Chondrocyte (in vitro differentiated cells): ENCODE results near the gene SIRPA. TPM values are rescaled to one million over a fixed set of nuclear protein-coding genes. Genes with fewer than 3 reads are reported as not detected.

Experiments
- DNase-seq: peaks from one replicate; pipeline ENCODE4 v3.0.0; 2021; ENCODE audit warnings: mixed read lengths, low spot score
- H3K27ac Mint-ChIP-seq: one replicate; pipeline ENCODE4 v1.8.0; 2021; ENCODE audit warnings: mild to moderate bottlenecking, moderate library complexity, mixed read lengths; ENCODE audit not compliant: unreplicated experiment
- H3K27me3 Mint-ChIP-seq: 2 replicates; pipeline ENCODE4 v1.8.0; 2021; ENCODE audit warnings: low read depth, mixed read lengths
- H3K36me3 Mint-ChIP-seq: 2 replicates; pipeline ENCODE4 v1.8.0; 2021; ENCODE audit warnings: low read depth, mixed read lengths
- H3K4me1 Mint-ChIP-seq: 2 replicates; pipeline ENCODE4 v1.8.0; 2021; ENCODE audit warnings: low read depth, mild to moderate bottlenecking, mixed read lengths
- H3K4me3 Mint-ChIP-seq: one replicate; pipeline ENCODE4 v1.8.0; 2021; ENCODE audit warnings: mild to moderate bottlenecking, moderate library complexity, mixed read lengths; ENCODE audit not compliant: unreplicated experiment
- H3K9me3 Mint-ChIP-seq: 2 replicates; pipeline ENCODE4 v1.8.0; 2021; ENCODE audit warnings: low read depth, mixed read lengths
- CTCF ChIP-seq: fragments of 200-600 bp; sonication (generic); IDR thresholded peaks from 2 replicates; pipeline ENCODE4 v1.5.0; 2021; ENCODE audit warnings: antibody characterized with exemption, mild to moderate bottlenecking, moderate library complexity
- total RNA-seq: library from RNA; stranded (reverse); gene quantifications from 3 replicates; pipeline ENCODE4 v1.2.1, GENCODE V29; 2021

The SIRPA gene
- total RNA-seq, 1 donor from 2014 or later, result 25.6 TPM

GRCh38 chr20:1935696-1936366 lies 40.6 kb downstream of the SIRPA start:
- Mint-ChIP-seq H3K36me3 (peaks cover 7% of the 10 kb centered on the region), H3K27me3 (no peaks in the 10 kb centered on the region), H3K4me3 (no peak overlapping the region), H3K27ac (no peak overlapping the region), H3K9me3 (no peaks in the 10 kb centered on the region), H3K4me1 (peaks cover 21% of the 10 kb centered on the region)
- DNase-seq, result no peak
- TF ChIP-seq CTCF, result no peak

GRCh38 chr20:1937316-1937976 lies 42.2 kb downstream of the SIRPA start:
- peaks cover 5% of the 10 kb centered on the region for H3K36me3 Mint-ChIP-seq
- no peaks in the 10 kb centered on the region for H3K9me3 Mint-ChIP-seq
- no peak overlapping the region for H3K27ac Mint-ChIP-seq

GRCh38 chr20:1938464-1939269 lies 43.5 kb downstream of the SIRPA start:
- TF ChIP-seq CTCF, result no peak
- no peak overlapping the region for H3K4me3 Mint-ChIP-seq
- H3K27ac Mint-ChIP-seq, result no peak overlapping the region
- no peaks in the 10 kb centered on the region for H3K9me3 Mint-ChIP-seq
- peaks cover 17% of the 10 kb centered on the region for H3K4me1 Mint-ChIP-seq
- peaks cover 8% of the 10 kb centered on the region for H3K27me3 Mint-ChIP-seq
- H3K36me3 Mint-ChIP-seq, result peaks cover 5% of the 10 kb centered on the region
- DNase-seq, result no peak

More at GRCh38 chr20:1937316-1937976, 42.2 kb downstream of the SIRPA start:
- no peak for TF ChIP-seq CTCF
- no peak overlapping the region for H3K4me3 Mint-ChIP-seq
- no peak for DNase-seq
- H3K4me1 Mint-ChIP-seq, result peaks cover 24% of the 10 kb centered on the region
- no peaks in the 10 kb centered on the region for H3K27me3 Mint-ChIP-seq

- peaks cover 11% of the 10 kb centered on the region for H3K27me3 Mint-ChIP-seq
- DNase-seq, result no peak
- no peak overlapping the region for H3K4me3 Mint-ChIP-seq
- peaks cover 11% of the 10 kb centered on the region for H3K4me1 Mint-ChIP-seq
- no peak for TF ChIP-seq CTCF
- no peaks in the 10 kb centered on the region for H3K9me3 Mint-ChIP-seq
- H3K36me3 Mint-ChIP-seq, result peaks cover 5% of the 10 kb centered on the region
- H3K27ac Mint-ChIP-seq, result no peak overlapping the region
These were observed 44.0 kb downstream of the SIRPA start for GRCh38 chr20:1939270-1939595.

GRCh38 chr20:1940581-1940980 lies 45.4 kb downstream of the SIRPA start:
- Mint-ChIP-seq H3K36me3 (peaks cover 5% of the 10 kb centered on the region), H3K4me1 (peaks cover 3% of the 10 kb centered on the region), H3K9me3 (no peaks in the 10 kb centered on the region), H3K4me3 (no peak overlapping the region), H3K27ac (no peak overlapping the region), H3K27me3 (peaks cover 17% of the 10 kb centered on the region)
- no peak for DNase-seq
- no peak for TF ChIP-seq CTCF
